NK-92 treated with Interleukin-12 subunit alpha and Interleukin-12 subunit beta, amount 100 ng/mL, for 24 hours (cell line): Measurements from ENCODE around the gene CLBA1.
"Not testable (repeated sequence)": the region's sequence is repeated elsewhere in the genome, so short reads cannot be mapped to it uniquely, and the experiment has no call there.

Experiments used
- DNase-seq: peaks from one replicate; lab custom pipeline; 2025; lab: John Stamatoyannopoulos, UW

Gene CLBA1

DNA sequence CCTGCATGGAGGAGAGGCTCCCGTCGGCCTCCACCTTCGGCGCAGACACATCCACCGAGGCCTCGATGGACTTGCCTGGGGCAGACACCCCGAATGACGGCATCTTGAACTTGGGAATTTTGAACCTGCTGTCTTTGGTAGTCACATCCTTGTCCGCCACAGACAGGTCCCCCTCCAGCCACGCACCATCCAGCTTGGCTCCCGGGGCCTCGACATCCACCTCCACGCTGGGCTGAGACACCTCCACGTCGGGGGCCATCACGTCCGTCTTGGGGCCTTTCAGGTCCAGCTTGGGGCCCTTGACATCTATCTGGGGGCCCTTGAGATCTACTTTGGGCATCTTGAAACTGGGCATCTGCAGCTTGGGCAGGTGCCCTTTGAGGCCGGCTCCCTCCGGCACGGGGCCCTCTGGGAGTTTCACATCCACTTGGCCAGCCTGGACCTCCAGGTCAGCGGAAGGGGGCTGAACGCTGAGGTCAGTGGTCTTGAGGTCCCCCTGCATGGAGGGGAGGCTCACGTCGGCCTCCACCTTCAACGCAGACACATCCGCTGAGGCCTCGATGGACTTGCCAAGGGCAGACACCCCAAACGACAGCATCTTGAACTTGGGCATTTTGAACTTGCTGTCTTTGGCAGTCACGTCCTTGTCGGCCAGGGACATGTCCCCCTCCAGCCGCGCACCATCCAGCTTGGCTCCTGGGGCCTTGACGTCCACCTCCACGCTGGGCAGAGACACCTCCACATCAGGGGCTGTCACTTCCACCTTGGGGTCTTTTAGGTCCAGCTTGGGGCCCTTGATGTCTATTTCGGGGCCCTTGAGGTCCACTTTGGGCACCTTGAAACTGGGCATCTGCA is 37.5 kb upstream of the CLBA1 start:
- DNase-seq, result not testable (repeated sequence)

DNA sequence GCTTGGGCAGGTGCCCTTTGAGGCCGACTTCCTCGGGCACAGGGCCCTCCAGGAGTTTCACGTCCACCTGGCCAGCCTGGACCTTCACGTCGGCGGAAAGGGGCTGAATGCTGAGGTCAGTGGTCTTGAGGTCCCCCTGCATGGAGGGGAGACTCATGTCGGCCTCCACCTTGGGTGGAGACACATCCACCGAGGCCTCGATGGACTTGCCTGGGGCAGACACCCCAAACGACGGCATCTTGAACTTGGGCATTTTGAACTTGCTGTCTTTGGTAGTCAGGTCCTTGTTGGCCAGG is 36.9 kb upstream of the CLBA1 start:
- no peak for DNase-seq

GRCh38 chr14:104949406-104949955 is 36.1 kb upstream of the CLBA1 start:
- DNase-seq, result not testable (repeated sequence)

- no peak for DNase-seq
Measured at GRCh38 chr14:104950021-104950420, 35.6 kb upstream of the CLBA1 start.

- DNase-seq, result not testable (repeated sequence)
Measured at GRCh38 chr14:104950701-104951100, 34.9 kb upstream of the CLBA1 start.

DNA sequence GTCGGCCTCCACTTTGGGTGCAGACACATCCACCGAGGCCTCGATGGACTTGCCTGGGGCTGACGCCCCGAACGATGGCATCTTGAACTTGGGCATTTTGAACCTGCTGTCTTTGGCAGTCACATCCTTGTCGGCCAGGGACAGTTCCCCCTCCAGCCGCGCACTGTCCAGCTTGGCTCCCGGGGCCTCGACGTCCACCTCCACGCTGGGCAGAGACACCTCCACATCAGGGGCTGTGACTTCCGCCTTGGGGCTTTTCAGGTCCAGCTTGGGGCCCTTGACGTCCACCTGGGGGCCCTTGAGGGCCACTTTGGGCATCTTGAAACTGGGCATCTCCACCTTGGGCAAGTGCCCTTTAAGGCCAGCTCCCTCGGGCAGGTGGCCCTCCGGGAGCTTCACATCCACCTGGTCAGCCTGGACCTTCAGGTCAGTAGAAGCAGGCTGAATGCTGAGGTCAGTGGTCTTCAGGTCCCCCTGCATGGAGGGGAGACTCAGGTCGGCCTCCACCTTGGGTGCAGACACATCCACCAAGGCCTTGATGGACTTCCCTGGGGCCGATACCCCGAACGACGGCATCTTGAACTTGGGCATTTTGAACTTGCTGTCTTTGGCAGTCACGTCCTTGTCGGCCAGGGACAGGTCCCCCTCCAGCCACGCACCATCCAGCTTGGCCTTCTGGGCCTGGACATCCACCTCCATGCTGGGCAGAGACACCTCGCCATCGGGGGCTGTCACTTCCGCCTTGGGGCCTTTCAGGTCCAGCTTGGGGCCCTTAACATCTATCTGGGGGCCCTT is 33.5 kb upstream of the CLBA1 start:
- not testable (repeated sequence) for DNase-seq

GRCh38 chr14:104953097-104953496 is 32.5 kb upstream of the CLBA1 start:
- DNase-seq, result no peak

GRCh38 chr14:104953896-104954656 is 31.5 kb upstream of the CLBA1 start:
- no peak for DNase-seq

DNA sequence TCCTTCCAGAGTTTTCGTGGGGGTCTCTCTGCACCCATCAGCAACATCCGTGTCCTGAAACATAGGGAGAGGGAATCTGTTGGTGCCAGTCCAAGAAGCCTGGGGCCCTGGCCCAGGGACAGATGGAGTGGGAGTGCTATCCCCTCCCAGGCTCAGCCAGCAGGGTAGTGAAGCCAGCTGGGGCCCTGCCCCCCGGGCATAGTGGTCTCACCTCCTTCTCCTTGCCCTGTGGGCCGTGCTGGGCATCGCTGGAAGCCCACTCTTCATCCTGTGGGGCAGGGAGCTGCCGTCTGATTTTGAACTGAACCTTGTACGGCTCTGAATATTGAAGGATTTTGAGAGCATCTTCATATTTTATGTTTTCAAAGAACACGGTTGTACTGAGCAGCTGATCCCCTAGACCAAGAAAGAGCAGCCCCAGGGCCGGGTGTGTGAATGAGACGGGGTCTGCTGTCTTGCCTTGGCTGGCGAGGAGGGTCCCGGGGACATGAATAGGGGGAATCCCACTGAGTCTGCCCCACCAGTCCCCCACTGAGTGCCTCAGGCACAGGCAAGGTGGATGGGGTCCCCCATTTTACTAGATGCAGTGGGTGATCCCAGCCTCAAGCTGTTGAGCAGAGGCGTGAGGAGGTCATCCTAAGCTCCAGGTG is 30.7 kb upstream of the CLBA1 start:
- DNase-seq, result no peak

DNA sequence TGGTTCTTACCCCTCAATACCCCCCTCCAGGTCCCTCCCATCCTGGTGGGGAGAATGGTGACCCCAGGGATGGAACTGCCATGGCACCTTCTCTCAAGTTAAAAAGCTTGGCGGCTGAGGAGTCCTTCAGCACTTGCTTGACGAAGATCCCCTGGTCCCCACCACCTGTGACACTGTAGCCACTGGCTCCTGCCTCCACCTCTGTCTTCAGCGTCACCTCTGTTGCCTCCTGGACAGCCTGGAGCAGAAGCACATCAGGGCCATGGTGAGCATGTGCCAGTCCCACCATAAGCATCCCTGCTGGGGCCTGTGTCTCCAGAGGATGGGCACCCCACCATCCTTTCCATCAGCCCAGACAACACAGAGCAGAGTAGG is 30.2 kb upstream of the CLBA1 start:
- no peak for DNase-seq

DNA sequence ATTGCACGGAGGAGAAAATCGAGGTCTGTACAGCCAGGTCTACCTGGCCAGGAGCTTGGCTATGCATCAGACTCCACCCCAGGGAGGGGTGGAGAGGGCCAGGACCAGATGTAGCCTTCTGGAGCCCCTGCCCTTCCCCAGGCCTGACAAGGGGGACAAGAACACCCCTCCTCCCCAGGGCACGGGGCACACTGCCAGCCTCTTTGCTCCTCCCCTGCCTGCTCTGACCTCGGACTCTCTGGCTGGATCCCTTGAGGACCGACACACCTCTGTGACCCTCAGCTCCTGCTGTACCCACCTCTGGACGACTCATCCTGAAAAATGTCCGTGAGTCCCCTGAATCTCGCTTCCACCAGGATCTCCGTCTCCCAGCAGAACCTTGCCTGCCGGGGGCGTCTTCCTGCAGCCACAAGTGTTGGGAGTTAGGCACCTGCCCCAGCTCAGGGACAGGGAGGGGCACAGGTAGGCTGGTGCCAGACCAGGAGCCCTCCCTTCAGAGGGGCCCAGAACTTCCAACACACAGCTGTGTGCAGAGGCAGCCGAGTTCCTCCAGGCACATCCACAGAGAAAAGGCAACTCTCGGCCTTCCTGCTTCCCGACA is 29.2 kb upstream of the CLBA1 start:
- DNase-seq, result no peak

DNA sequence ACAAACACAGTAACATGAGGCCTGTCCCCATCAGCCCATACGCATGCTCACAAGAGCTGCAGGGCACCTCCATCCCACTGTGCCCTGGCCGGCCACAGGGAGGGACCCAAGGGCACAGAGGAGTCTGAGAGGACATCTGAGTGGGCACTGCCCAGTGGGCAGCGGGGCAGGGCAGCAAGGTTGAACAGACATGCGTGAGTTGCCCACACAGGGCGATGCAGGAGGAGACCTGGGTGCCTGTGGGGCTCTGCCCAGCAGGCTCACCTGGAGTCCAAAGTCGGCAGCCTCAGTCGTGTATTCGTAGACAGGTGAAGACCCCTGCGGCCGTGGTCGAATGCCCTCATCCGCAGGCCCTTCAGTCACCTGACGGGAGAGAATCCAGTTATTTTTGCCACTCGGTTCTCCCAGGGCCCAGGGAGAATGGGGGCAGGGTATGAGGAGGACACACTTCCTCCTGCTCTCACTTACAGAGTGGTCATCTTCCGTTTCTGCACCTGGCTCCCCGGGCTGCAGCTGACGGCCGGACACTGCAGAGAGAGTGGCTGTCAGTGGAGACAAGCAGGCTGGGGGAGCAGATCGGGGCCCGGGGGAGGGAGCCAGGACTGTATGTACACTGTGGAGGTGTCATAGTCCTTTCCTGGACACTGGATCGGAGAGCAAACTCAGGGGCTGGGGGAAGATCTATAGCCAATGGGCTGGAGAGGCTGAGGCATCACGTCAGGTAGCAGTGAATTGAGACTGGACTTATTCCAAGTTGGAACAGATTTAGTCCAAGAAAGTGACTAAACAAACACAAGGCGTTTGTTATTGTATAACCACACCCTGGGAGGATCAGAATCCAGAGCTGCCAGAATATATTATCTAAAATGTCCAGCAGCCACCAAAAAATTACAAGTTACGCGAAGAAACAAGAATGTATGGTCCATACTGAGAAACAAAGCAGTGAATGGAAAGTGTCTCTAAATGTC is 28.2 kb upstream of the CLBA1 start:
- no peak for DNase-seq

DNA sequence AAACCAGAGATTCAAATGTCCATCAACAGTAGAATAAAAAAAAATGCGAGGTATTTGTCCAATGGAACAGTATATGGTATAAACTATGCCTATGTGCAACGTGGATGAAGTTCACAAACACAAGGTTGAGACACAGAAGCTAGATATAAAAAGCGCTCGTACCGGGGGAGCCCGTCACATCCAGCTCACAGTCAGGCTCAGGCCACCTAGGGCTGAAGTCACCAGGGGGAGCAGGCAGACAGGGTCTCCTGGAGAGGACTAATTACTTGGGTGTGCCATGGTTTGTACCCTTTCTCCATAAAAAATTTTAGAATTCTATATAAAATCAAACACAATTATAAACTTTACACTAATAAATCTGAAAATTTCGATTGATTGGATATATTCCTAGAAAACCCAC is 21.0 kb upstream of the CLBA1 start:
- DNase-seq, result no peak

- DNase-seq, result no peak
Measured at GRCh38 chr14:104965561-104966231, 19.9 kb upstream of the CLBA1 start.

DNA sequence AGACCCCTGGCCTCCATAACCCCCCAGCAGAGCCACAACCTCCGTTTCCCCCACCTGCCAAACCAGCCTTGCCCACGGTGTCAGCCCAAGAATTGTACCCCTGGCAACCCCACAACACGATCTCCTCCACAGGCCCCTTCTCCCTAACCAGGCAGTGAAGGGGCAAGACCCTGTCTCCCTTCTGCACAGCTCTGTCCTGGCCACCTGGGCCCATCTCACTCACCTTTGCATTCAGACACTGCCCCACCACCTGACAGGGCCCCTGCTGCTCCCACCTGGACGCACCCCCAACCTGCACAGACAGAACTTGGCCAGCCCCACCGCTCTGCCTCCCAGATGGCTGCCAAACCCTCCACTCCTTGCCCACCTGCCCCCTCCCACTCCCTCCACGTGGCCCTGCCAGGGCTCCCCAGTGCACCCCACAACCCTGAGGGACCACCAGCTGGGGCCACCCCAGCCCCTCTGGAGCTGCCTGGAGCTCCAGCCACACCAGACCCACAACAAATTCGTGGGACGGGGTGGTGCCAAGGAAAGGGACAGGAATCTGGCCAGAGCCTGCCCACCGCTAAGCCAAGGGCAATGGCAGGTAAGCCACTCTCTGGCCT is 19.2 kb upstream of the CLBA1 start:
- no peak for DNase-seq

- DNase-seq, result no peak
Measured at GRCh38 chr14:104966981-104967385, 18.6 kb upstream of the CLBA1 start.

DNA sequence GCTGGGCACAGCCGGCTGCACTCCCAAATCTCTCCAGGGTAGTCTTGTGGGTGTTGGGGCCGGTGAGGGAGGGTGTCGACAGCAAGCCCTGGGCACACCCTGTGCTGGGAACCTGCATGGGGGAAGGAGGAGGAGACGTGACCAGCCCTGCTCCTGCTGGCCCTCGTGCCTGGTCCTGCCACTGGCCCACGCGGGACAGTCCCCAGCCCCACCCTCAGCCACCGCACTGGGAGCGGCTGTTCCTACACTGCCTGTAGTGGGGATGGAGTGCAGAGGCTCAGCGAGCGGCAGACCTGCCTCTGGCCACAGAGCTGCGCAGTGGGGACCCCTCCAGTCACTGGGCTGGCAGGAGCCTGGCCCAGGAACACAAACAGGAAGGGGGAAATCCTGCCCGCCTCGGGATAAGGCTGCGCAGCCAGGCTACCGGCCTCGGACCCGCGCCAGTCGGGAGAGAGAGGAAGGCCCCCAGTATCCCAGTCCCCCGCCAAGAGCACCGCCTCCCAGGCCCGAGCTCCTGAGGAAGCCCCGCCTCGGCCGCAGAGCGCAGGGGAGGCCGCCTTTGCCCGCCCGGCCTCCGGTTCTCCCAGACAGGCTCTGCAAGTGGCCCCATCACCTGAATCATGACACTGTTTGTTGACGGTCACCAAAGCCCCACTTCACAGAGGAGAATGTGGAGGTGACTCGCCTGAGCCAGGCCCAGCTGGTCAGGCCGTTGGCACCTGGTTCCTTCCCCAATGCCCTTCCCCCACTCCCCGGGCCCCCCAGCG is 18.0 kb upstream of the CLBA1 start:
- no peak for DNase-seq

DNA sequence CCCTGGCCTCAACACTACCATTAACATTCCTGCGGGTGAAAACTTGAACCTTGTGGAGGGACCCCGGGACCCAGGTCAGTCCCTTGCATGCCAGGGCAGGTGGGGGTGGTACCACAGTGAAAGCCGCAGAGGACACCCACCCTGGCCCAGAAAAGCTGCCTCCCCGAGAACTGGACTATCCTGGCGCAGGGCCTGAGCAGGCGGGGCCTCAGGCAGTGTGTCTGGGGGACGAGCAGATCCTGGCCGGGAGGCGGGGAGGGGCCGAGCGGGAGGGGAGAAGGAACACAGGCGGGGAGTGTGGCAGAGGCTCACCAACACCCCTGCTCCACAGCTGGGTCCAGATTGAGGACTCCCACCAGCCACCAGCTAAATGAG is 17.4 kb upstream of the CLBA1 start:
- DNase-seq, result no peak
